SJSA1 (cell line): ENCODE data around the gene CSF2RB. TPM values are rescaled to one million over a fixed set of nuclear protein-coding genes. Genes with fewer than 3 reads are reported as not detected.

Experiments
- DNase-seq, 2 experiments: peaks; one replicate each; pipeline ENCODE4 v3.0.0-alpha.2; 2015 to 2020; ENCODE audit warnings: low spot score in 2 of 2, low read depth in 1 of 2
- H3K27ac ChIP-seq: fragments of 250-450 bp; sonication (Bioruptor Pico); 2 replicates; pipeline ENCODE4 v1.5.1; 2020; ENCODE audit warnings: mild to moderate bottlenecking, moderate library complexity
- H3K27me3 ChIP-seq: fragments of 250-450 bp; sonication (Bioruptor Pico); replicated peaks from 2 replicates; pipeline ENCODE4 v1.5.1; 2020; ENCODE audit warnings: mild to moderate bottlenecking, moderate library complexity
- H3K36me3 ChIP-seq: fragments of 250-450 bp; sonication (Bioruptor Pico); 2 replicates; pipeline ENCODE4 v1.5.1; 2020; ENCODE audit warnings: mild to moderate bottlenecking
- H3K4me1 ChIP-seq: fragments of 250-450 bp; sonication (Bioruptor Pico); replicated peaks from 2 replicates; pipeline ENCODE4 v1.6.1; 2021; ENCODE audit warnings: mild to moderate bottlenecking
- H3K4me3 ChIP-seq: fragments of 250-450 bp; sonication (Bioruptor Pico); 2 replicates; pipeline ENCODE4 v1.5.1; 2020; ENCODE audit warnings: mild to moderate bottlenecking
- H3K9me3 ChIP-seq: fragments of 250-450 bp; sonication (Bioruptor Pico); replicated peaks from 2 replicates; pipeline ENCODE4 v1.5.1; 2020; ENCODE audit warnings: mild to moderate bottlenecking
- total RNA-seq: library from RNA; depleted of rRNA; stranded (reverse); fragments of >200 nt; shearing (Covaris generic); gene quantifications from 2 replicates; pipeline ENCODE4 v1.2.3, GENCODE V29; 2014

CSF2RB gene
- total RNA-seq, 1 experiment from 2014 or later: 0.03 TPM

- Histone ChIP-seq H3K4me1 (no peaks in the 10 kb centered on the region), H3K9me3 (peaks cover 9% of the 10 kb centered on the region; the same call in 1 of the 2 replicates), H3K4me3 (no peak overlapping the region), H3K27ac (no peak overlapping the region), H3K36me3 (no peaks in the 10 kb centered on the region), H3K27me3 (no peaks in the 10 kb centered on the region; the same call in none of the 2 replicates)
- no peak for DNase-seq
Measured at GRCh38 chr22:36899498-36899897, 13.9 kb upstream of the CSF2RB start.

GRCh38 chr22:36900225-36900624 lies 13.2 kb upstream of the CSF2RB start:
- DNase-seq: no peak
- no peaks in the 10 kb centered on the region for H3K36me3 ChIP-seq
- H3K4me1 ChIP-seq: no peaks in the 10 kb centered on the region
- no peak overlapping the region for H3K4me3 ChIP-seq
- peaks cover 9% of the 10 kb centered on the region; the same call in 1 of the 2 replicates for H3K9me3 ChIP-seq
- H3K27ac ChIP-seq: no peak overlapping the region
- H3K27me3 ChIP-seq: no peaks in the 10 kb centered on the region; the same call in 1 of the 2 replicates

DNA sequence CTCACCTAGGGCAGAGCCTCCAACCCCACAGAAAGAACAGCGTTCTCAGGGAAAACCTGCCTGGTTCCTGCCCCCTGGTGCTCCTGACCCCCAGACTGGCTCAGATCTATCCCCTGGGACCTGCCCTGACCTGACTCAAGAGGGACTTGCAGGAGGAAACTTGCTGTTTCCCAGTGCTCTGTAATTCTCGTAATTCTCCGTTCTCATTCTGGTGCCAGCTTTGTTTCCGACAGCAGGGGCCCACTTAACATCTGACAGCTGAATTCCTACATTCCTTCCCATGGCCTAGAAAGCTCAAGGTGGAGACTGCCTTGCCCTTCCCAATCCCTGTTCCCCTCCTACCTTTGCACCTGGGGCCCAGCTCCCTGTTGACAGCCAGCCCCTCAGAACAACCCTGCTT lies 12.5 kb upstream of the CSF2RB start:
- H3K27me3 ChIP-seq: no peaks in the 10 kb centered on the region; the same call in 1 of the 2 replicates
- H3K9me3 ChIP-seq: peaks cover 9% of the 10 kb centered on the region; the same call in 1 of the 2 replicates
- H3K27ac ChIP-seq: no peak overlapping the region
- no peak for DNase-seq
- H3K4me3 ChIP-seq: no peak overlapping the region
- H3K36me3 ChIP-seq: no peaks in the 10 kb centered on the region
- no peaks in the 10 kb centered on the region for H3K4me1 ChIP-seq

DNA sequence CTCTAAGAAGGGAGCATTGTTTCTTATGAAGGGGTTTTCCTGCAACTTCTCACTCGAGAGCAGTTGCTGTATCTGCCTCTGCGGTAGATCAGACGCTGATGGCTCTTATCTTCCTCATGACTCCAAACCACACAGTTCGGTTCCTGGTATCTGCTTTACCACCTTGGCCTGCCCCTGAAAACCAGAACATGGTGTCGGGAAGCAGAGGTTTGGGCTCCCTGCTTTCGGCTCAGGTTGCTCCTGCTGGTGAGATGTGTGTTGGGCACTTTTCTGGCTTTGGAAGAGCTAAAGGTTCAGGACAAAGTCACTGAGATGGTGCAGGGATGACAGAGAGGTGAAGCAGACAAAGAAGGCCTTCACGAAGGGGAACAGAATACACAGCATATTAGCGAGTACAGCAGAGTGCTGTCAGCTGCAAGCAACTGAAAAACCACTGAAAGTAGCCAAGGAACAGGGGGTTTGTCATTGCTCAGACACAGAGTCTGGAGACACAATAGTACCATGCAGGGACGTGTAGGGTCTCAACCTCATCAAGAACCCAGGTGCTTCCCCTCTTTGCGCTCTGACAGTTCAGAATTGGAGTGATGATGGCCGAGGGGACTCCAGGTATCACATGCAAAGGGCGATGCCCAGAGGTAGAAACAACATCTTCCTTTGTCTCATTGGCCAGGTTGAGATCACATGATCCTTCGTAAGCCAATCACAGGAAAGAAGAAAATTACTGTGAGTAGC lies 11.9 kb upstream of the CSF2RB start:
- Histone ChIP-seq H3K4me1 (no peaks in the 10 kb centered on the region), H3K36me3 (no peaks in the 10 kb centered on the region), H3K9me3 (peaks cover 9% of the 10 kb centered on the region; the same call in 1 of the 2 replicates), H3K27ac (no peak overlapping the region), H3K4me3 (no peak overlapping the region), H3K27me3 (no peaks in the 10 kb centered on the region; the same call in 1 of the 2 replicates)
- no peak for DNase-seq

GRCh38 chr22:36902143-36902926 lies 11.1 kb upstream of the CSF2RB start:
- DNase-seq: no peak
- Histone ChIP-seq H3K9me3 (peaks cover 9% of the 10 kb centered on the region; the same call in 1 of the 2 replicates), H3K36me3 (no peaks in the 10 kb centered on the region), H3K4me1 (no peaks in the 10 kb centered on the region), H3K4me3 (no peak overlapping the region), H3K27ac (no peak overlapping the region), H3K27me3 (no peaks in the 10 kb centered on the region; the same call in 1 of the 2 replicates)

DNA sequence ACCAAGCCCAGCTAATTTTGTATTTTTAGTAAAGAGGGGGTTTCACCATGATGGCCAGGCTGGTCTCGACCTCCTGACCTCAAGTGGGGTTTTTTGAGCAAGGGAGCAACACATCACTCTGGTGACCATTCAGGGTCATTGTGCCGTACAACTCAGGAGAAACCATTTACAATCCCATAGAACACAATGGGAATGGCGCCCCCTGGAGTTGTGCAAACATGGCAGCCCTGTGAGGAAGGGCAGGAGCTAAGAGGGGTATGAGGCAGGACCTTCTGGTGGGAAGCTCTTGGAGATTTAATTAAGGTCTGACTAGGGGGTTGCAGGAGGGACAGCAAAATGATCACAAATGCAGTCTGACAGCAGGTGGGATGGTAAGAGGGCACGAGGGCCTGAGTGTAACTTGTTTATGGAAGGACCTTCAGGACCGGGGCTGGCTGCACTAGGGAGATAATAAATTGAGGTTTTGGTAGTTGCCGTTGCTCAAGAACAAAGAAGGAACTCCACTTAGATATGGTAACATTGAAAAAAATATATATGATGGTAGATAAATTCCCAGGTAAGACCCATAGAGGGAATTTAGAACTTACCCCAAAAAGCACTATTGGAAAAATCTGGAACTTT lies 9.1 kb upstream of the CSF2RB start:
- Histone ChIP-seq H3K27ac (no peak overlapping the region), H3K36me3 (no peaks in the 10 kb centered on the region), H3K9me3 (peaks cover 9% of the 10 kb centered on the region; the same call in 1 of the 2 replicates), H3K4me1 (no peaks in the 10 kb centered on the region), H3K4me3 (no peak overlapping the region), H3K27me3 (no peaks in the 10 kb centered on the region)
- DNase-seq: no peak

GRCh38 chr22:36907253-36908195 lies 5.9 kb upstream of the CSF2RB start:
- Histone ChIP-seq H3K27ac (no peak overlapping the region), H3K36me3 (no peaks in the 10 kb centered on the region), H3K4me3 (no peak overlapping the region), H3K4me1 (peaks cover 22% of the 10 kb centered on the region), H3K9me3 (no peaks in the 10 kb centered on the region), H3K27me3 (0 out of 2 replicates have a peak, but pooled peaks cover 10% of the 10 kb centered on the region)
- DNase-seq: no peak

GRCh38 chr22:36910461-36910860 lies 3.0 kb upstream of the CSF2RB start:
- Histone ChIP-seq H3K4me3 (no peak overlapping the region), H3K9me3 (no peaks in the 10 kb centered on the region), H3K27ac (no peak overlapping the region), H3K27me3 (peaks cover 11% of the 10 kb centered on the region), H3K4me1 (peaks cover 28% of the 10 kb centered on the region), H3K36me3 (no peaks in the 10 kb centered on the region)
- DNase-seq: no peak

DNA sequence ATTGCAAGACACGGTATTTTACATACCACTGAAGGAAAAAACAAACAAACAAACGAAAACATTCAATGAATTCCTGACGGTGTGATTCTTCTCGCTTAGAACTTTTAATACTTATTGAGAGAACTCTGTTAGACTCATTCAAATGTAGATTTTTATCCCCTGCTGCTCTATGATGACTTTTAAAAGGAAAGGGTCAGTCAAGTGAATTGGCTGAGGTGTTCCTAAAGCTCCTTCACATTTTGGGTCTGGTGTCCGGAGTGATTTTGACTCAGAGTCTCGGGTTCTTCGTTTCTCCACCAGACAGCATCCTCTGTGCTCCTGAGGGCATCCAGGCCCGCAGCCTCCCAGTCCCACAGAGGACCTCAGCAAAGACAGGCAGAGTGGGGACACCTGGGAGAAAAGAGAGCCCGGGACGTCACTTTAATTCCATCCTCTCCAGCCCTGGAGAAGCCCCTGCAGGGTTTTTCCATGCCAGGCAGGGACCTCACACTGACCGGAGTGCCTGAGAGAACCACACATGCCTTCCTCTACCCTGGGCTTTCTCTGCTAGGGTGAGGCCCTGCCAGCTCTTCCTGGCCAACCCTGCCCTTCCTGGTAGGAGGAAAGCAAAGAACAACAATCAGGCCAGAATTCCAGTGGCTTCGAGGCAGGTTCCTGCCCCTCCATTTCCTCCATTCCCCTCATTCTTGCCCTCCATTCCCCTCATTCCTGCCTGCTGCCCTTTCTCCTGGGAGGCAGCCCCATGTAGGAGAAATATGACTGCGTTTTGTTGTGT lies 1.4 kb upstream of the CSF2RB start:
- H3K4me1 ChIP-seq: peaks cover 28% of the 10 kb centered on the region
- no peak overlapping the region for H3K27ac ChIP-seq
- DNase-seq: peak in 1 of 2 experiments; percentile 48
- peaks cover 14% of the 10 kb centered on the region for H3K27me3 ChIP-seq
- H3K9me3 ChIP-seq: no peaks in the 10 kb centered on the region
- no peak overlapping the region for H3K4me3 ChIP-seq
- H3K36me3 ChIP-seq: no peaks in the 10 kb centered on the region

- no peak overlapping the region for H3K4me3 ChIP-seq
- peaks cover 28% of the 10 kb centered on the region for H3K4me1 ChIP-seq
- H3K27me3 ChIP-seq: peaks cover 18% of the 10 kb centered on the region
- no peak for DNase-seq
- no peaks in the 10 kb centered on the region for H3K9me3 ChIP-seq
- H3K27ac ChIP-seq: no peak overlapping the region
- H3K36me3 ChIP-seq: no peaks in the 10 kb centered on the region
Measured at GRCh38 chr22:36912694-36913426, 568 bp upstream of the CSF2RB start.

DNA sequence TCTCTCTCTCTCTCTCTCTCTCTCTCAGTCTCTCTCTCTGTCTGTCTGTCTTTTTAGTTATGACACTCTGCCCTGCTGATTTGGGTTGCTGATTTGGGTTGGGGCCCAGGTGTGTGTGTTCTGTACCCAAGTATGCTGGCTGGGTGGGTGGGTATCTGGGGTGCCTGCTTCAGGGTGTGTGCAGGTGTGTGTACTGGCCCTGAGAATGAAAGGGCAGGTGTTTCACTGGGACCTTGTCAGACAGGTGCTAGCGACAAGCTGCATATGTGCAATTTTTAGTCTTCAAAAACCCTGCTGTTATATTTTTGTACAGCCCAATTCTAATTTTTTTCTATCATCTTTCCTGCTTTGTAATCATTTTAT lies 943 bp downstream of the CSF2RB start:
- Histone ChIP-seq H3K27ac (no peak overlapping the region), H3K4me1 (peaks cover 28% of the 10 kb centered on the region), H3K36me3 (no peaks in the 10 kb centered on the region), H3K27me3 (peaks cover 27% of the 10 kb centered on the region), H3K4me3 (no peak overlapping the region), H3K9me3 (no peaks in the 10 kb centered on the region)
- DNase-seq: no peak

- Histone ChIP-seq H3K4me1 (peaks cover 17% of the 10 kb centered on the region), H3K36me3 (no peaks in the 10 kb centered on the region), H3K9me3 (no peaks in the 10 kb centered on the region), H3K4me3 (no peak overlapping the region), H3K27me3 (peaks cover 21% of the 10 kb centered on the region), H3K27ac (no peak overlapping the region)
- no peak for DNase-seq
Measured at GRCh38 chr22:36916034-36916433, 2.6 kb downstream of the CSF2RB start.
